AG10803 (cell line): ENCODE measurements around the gene LRSAM1.

ENCODE experiments used
- DNase-seq: peaks from one replicate; pipeline ENCODE4 v3.0.0; 2010; ENCODE audit warnings: low read depth
- H3K4me3 ChIP-seq: 2 replicates; pipeline ENCODE4 v1.5.1; 2011; ENCODE audit warnings: mild to moderate bottlenecking, low read length, control low read depth
- TF ChIP-seq, protein P1 (sequence below): conservative IDR thresholded peaks from 2 replicates; pipeline ENCODE4 v1.5.1; 2011; ENCODE audit warnings: mild to moderate bottlenecking, low read length, control low read depth, inconsistent platforms

The LRSAM1 gene

GRCh38 chr9:127445851-127446712 lies 5.2 kb upstream of the LRSAM1 start:
- TF ChIP-seq, protein P1, sequence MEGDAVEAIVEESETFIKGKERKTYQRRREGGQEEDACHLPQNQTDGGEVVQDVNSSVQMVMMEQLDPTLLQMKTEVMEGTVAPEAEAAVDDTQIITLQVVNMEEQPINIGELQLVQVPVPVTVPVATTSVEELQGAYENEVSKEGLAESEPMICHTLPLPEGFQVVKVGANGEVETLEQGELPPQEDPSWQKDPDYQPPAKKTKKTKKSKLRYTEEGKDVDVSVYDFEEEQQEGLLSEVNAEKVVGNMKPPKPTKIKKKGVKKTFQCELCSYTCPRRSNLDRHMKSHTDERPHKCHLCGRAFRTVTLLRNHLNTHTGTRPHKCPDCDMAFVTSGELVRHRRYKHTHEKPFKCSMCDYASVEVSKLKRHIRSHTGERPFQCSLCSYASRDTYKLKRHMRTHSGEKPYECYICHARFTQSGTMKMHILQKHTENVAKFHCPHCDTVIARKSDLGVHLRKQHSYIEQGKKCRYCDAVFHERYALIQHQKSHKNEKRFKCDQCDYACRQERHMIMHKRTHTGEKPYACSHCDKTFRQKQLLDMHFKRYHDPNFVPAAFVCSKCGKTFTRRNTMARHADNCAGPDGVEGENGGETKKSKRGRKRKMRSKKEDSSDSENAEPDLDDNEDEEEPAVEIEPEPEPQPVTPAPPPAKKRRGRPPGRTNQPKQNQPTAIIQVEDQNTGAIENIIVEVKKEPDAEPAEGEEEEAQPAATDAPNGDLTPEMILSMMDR, result no peak
- H3K4me3 ChIP-seq, result no peak overlapping the region
- DNase-seq, result no peak

GRCh38 chr9:127446713-127447415 lies 4.4 kb upstream of the LRSAM1 start:
- TF ChIP-seq, protein P1, result no peak
- DNase-seq, result no peak
- H3K4me3 ChIP-seq, result no peak overlapping the region

DNA sequence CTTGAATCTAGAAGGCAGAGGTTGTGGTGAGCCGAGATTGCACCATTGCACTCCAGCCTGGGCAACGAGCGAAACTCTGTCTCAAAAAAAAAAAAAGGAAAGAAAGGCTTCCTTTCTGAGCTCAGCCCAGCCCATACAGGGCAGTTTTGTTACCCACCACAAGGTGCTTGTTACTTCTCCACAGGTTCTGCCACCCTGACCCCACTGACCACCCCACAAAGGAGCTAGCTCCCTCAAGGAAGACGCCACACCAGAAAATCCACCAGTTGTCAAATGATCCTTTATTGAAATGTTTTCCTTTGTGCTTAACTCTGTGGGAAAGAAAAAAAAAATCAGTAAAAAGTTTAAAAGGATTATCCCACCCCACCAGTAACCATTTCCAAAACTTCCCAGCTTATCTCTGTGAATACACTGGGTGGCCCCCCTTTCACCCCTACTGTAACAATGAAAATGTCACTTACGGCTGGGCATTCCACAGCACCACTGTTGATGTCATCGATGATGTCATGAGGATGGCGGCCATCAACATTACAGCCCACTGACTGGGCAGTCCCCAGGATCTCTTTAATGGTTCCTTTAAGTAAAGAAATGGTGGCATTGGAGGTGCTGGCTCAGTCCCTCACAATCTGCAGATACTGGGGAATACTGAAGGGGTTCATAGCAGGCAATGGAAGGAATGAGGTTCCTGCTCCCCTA lies 3.7 kb upstream of the LRSAM1 start:
- H3K4me3 ChIP-seq, result no peak overlapping the region
- no peak for DNase-seq
- TF ChIP-seq, protein P1, result no peak

DNA sequence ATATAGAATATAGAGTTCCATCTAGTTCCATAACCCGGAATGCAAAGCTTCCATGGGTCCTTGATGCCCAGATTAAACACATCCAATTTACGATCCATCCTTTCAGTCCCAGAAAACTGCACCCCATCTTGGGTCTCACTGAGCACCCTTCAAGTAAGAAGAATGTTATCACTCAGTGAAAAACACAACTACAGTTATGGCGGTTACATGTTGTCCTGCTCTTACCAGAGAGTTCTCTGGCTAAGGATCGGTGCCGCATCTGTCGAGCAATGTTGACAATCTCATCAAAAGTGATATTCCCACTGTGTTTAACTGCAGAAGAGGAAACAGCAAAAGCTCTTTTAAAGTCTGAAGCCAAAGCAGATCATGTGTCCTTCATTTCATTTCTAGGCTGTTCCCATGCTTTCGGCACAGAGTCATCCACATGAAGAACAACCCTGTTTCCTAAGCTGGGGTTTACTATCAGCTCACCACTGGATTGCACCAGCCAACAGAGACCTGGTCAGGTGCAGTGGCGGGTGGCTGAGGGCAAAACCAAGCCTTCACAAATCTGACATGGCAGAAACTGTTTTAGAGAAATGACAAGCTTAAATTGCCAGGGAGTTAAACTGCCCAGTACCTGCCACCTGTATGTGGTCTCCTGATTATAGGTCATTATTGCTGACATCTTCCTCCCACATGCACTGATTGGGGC lies 3.1 kb upstream of the LRSAM1 start:
- H3K4me3 ChIP-seq, result peak overlapping the region; percentile 96
- TF ChIP-seq, protein P1, result no peak
- no peak for DNase-seq

- peak overlapping the region; percentile 96 for H3K4me3 ChIP-seq
- no peak for DNase-seq
These were observed 1.9 kb upstream of the LRSAM1 start for GRCh38 chr9:127449332-127449966.

More at GRCh38 chr9:127449332-127449966, 1.9 kb upstream of the LRSAM1 start:
- TF ChIP-seq, protein P1, result no peak
